Activated naive CD8-positive, alpha-beta T cell treated with anti-CD3 and anti-CD28 coated beads for 36 hours (primary cell): ENCODE measurements around the gene PNMA6E. TPM values are rescaled to one million over a fixed set of nuclear protein-coding genes. Genes with fewer than 3 reads are reported as not detected.

Experiments
- DNase-seq: peaks from one replicate; pipeline ENCODE4 v3.0.0; 2021
- H3K27ac Mint-ChIP-seq: one replicate; pipeline ENCODE4 v1.8.0; 2022; ENCODE audit warnings: mild to moderate bottlenecking, moderate library complexity, mixed read lengths
- H3K27me3 Mint-ChIP-seq: one replicate; pipeline ENCODE4 v1.8.0; 2022; ENCODE audit warnings: mild to moderate bottlenecking, mixed read lengths
- H3K36me3 Mint-ChIP-seq: one replicate; pipeline ENCODE4 v1.8.0; 2021; ENCODE audit warnings: mild to moderate bottlenecking, mixed read lengths
- H3K4me1 Mint-ChIP-seq: one replicate; pipeline ENCODE4 v1.8.0; 2021; ENCODE audit warnings: mixed read lengths
- H3K4me3 Mint-ChIP-seq: one replicate; pipeline ENCODE4 v1.8.0; 2022; ENCODE audit warnings: mild to moderate bottlenecking, moderate library complexity, mixed read lengths
- H3K9me3 Mint-ChIP-seq: one replicate; pipeline ENCODE4 v1.8.0; 2022; ENCODE audit warnings: mixed read lengths
- total RNA-seq, 2 experiments: library from RNA; stranded (reverse); gene quantifications; one replicate each; pipeline ENCODE4 v1.2.3, GENCODE V29; 2021

Gene PNMA6E
- total RNA-seq, 2 experiments from 2014 or later, result not detected

GRCh38 chrX:153370293-153371055, 30.7 kb downstream of the PNMA6E start:
- Mint-ChIP-seq H3K36me3 (no peaks in the 10 kb centered on the region), H3K9me3 (no peaks in the 10 kb centered on the region), H3K27me3 (peaks cover 4% of the 10 kb centered on the region), H3K4me3 (no peak overlapping the region), H3K27ac (no peak overlapping the region), H3K4me1 (peaks cover 2% of the 10 kb centered on the region)
- no peak for DNase-seq

GRCh38 chrX:153366878-153367538, 34.1 kb downstream of the PNMA6E start:
- H3K36me3 Mint-ChIP-seq, result no peaks in the 10 kb centered on the region
- H3K27ac Mint-ChIP-seq, result no peak overlapping the region
- H3K27me3 Mint-ChIP-seq, result no peaks in the 10 kb centered on the region
- no peak overlapping the region for H3K4me3 Mint-ChIP-seq
- H3K4me1 Mint-ChIP-seq, result peaks cover 2% of the 10 kb centered on the region
- no peak for DNase-seq
- H3K9me3 Mint-ChIP-seq, result no peaks in the 10 kb centered on the region

GRCh38 chrX:153366119-153366518, 35.0 kb downstream of the PNMA6E start:
- H3K4me3 Mint-ChIP-seq, result no peak overlapping the region

GRCh38 chrX:153365670-153366069, 35.5 kb downstream of the PNMA6E start:
- Mint-ChIP-seq H3K9me3 (no peaks in the 10 kb centered on the region), H3K36me3 (no peaks in the 10 kb centered on the region), H3K4me1 (peaks cover 2% of the 10 kb centered on the region), H3K27ac (no peak overlapping the region), H3K27me3 (no peaks in the 10 kb centered on the region), H3K4me3 (no peak overlapping the region)
- no peak for DNase-seq

More at GRCh38 chrX:153366119-153366518, 35.0 kb downstream of the PNMA6E start:
- Mint-ChIP-seq H3K27me3 (no peaks in the 10 kb centered on the region), H3K4me1 (peaks cover 2% of the 10 kb centered on the region), H3K36me3 (no peaks in the 10 kb centered on the region), H3K27ac (no peak overlapping the region), H3K9me3 (no peaks in the 10 kb centered on the region)
- no peak for DNase-seq

GRCh38 chrX:153361781-153362397, 39.3 kb downstream of the PNMA6E start:
- Mint-ChIP-seq H3K27ac (no peak overlapping the region), H3K27me3 (no peaks in the 10 kb centered on the region), H3K4me1 (no peaks in the 10 kb centered on the region), H3K9me3 (peaks cover 4% of the 10 kb centered on the region), H3K4me3 (no peak overlapping the region), H3K36me3 (no peaks in the 10 kb centered on the region)
- DNase-seq, result no peak

- no peaks in the 10 kb centered on the region for H3K27me3 Mint-ChIP-seq
These were observed 43.3 kb downstream of the PNMA6E start for GRCh38 chrX:153357877-153358276.

GRCh38 chrX:153353416-153353815, 47.7 kb downstream of the PNMA6E start:
- Mint-ChIP-seq H3K36me3 (peaks cover 20% of the 10 kb centered on the region), H3K4me1 (peaks cover 7% of the 10 kb centered on the region)

More at GRCh38 chrX:153357877-153358276, 43.3 kb downstream of the PNMA6E start:
- peaks cover 4% of the 10 kb centered on the region for H3K9me3 Mint-ChIP-seq
- H3K27ac Mint-ChIP-seq, result no peak overlapping the region
- no peak for DNase-seq
- H3K36me3 Mint-ChIP-seq, result no peaks in the 10 kb centered on the region
- H3K4me1 Mint-ChIP-seq, result no peaks in the 10 kb centered on the region
- no peak overlapping the region for H3K4me3 Mint-ChIP-seq

GRCh38 chrX:153352858-153353257, 48.3 kb downstream of the PNMA6E start:
- no peak for DNase-seq
- H3K9me3 Mint-ChIP-seq, result peaks cover 4% of the 10 kb centered on the region
- no peak overlapping the region for H3K4me3 Mint-ChIP-seq
- peaks cover 7% of the 10 kb centered on the region for H3K4me1 Mint-ChIP-seq
- H3K27me3 Mint-ChIP-seq, result no peaks in the 10 kb centered on the region
- peaks cover 20% of the 10 kb centered on the region for H3K36me3 Mint-ChIP-seq
- no peak overlapping the region for H3K27ac Mint-ChIP-seq

More at GRCh38 chrX:153353416-153353815, 47.7 kb downstream of the PNMA6E start:
- Mint-ChIP-seq H3K4me3 (no peak overlapping the region), H3K27me3 (no peaks in the 10 kb centered on the region), H3K9me3 (peaks cover 4% of the 10 kb centered on the region), H3K27ac (no peak overlapping the region)
- DNase-seq, result no peak

GRCh38 chrX:153351981-153352380, 49.2 kb downstream of the PNMA6E start:
- no peak for DNase-seq
- Mint-ChIP-seq H3K27ac (no peak overlapping the region), H3K4me3 (no peak overlapping the region), H3K27me3 (no peaks in the 10 kb centered on the region), H3K9me3 (no peaks in the 10 kb centered on the region), H3K4me1 (peaks cover 7% of the 10 kb centered on the region), H3K36me3 (peaks cover 21% of the 10 kb centered on the region)

GRCh38 chrX:153349952-153350351, 51.2 kb downstream of the PNMA6E start:
- Mint-ChIP-seq H3K36me3 (peaks cover 37% of the 10 kb centered on the region), H3K4me3 (no peak overlapping the region), H3K4me1 (peaks cover 9% of the 10 kb centered on the region), H3K27ac (no peak overlapping the region), H3K9me3 (no peaks in the 10 kb centered on the region), H3K27me3 (no peaks in the 10 kb centered on the region)
- DNase-seq, result no peak

- DNase-seq, result no peak
- H3K9me3 Mint-ChIP-seq, result no peaks in the 10 kb centered on the region
- H3K36me3 Mint-ChIP-seq, result peaks cover 51% of the 10 kb centered on the region
- no peak overlapping the region for H3K27ac Mint-ChIP-seq
- H3K27me3 Mint-ChIP-seq, result no peaks in the 10 kb centered on the region
- peaks cover 20% of the 10 kb centered on the region for H3K4me1 Mint-ChIP-seq
- no peak overlapping the region for H3K4me3 Mint-ChIP-seq
These were observed 52.7 kb downstream of the PNMA6E start for GRCh38 chrX:153348421-153348820.

GRCh38 chrX:153347530-153347929, 53.6 kb downstream of the PNMA6E start:
- H3K27ac Mint-ChIP-seq, result no peak overlapping the region
- H3K27me3 Mint-ChIP-seq, result no peaks in the 10 kb centered on the region
- no peak for DNase-seq
- peaks cover 57% of the 10 kb centered on the region for H3K36me3 Mint-ChIP-seq
- H3K9me3 Mint-ChIP-seq, result no peaks in the 10 kb centered on the region
- H3K4me1 Mint-ChIP-seq, result peaks cover 29% of the 10 kb centered on the region
- no peak overlapping the region for H3K4me3 Mint-ChIP-seq

Other genes with a start within 250 kb of the PNMA6E start
- not detected for gene MAGEA1, start 222.1 kb downstream of the PNMA6E start, total RNA-seq
- gene PNMA6F, start 79.6 kb downstream of the PNMA6E start, total RNA-seq, result not detected
- 10 to 100 TPM; 12.5 to 13.9 TPM for gene ZNF275, start 67.2 kb downstream of the PNMA6E start, total RNA-seq
- gene ZFP92, start 10.1 kb upstream of the PNMA6E start, total RNA-seq, result 1 to 10 TPM; 1.3 to 1.5 TPM
- gene TREX2, start 44.7 kb upstream of the PNMA6E start, total RNA-seq, result 1 to 10 TPM; 1.8 to 2.1 TPM
- gene HAUS7, start 69.2 kb upstream of the PNMA6E start, total RNA-seq, result 10 to 100 TPM; 66.4 to 67.2 TPM
- gene BGN, start 93.6 kb upstream of the PNMA6E start, total RNA-seq, result not detected
- not detected for gene ATP2B3, start 116.3 kb upstream of the PNMA6E start, total RNA-seq
- 10 to 100 TPM; 24.8 to 25.5 TPM for gene CCNQ, start 197.8 kb upstream of the PNMA6E start, total RNA-seq
- gene DUSP9, start 245.9 kb upstream of the PNMA6E start, total RNA-seq, result under 1 TPM; 0.08 to 0.23 TPM